Right lobe of liver (tissue), 4 donors: ENCODE results near the gene RFX4.

Source experiments
- POLR2A ChIP-seq: fragments of 450-650 bp; IDR thresholded peaks from one replicate; pipeline ENCODE4 v1.6.1; 2017; ENCODE audit warnings: antibody characterized with exemption, mild to moderate bottlenecking
- TF ChIP-seq, protein P1 (sequence below), 4 donors: fragments of 200-600 bp in 3 of 4; fragments of 450-650 bp in 1 of 4; IDR thresholded peaks; one replicate each; pipeline versions ENCODE4 v1.5.1 to v1.8.0; 2016 to 2022; ENCODE audit warnings: antibody characterized with exemption in 4 of 4, mild to moderate bottlenecking in 2 of 4
- donor health status: DM: no; HTN: no; CAD: no.
- donor health status: DM: no; HTN: no; CAD: no.
- donor health status: DM: no; HTN: yes; CAD: no.

DNA sequence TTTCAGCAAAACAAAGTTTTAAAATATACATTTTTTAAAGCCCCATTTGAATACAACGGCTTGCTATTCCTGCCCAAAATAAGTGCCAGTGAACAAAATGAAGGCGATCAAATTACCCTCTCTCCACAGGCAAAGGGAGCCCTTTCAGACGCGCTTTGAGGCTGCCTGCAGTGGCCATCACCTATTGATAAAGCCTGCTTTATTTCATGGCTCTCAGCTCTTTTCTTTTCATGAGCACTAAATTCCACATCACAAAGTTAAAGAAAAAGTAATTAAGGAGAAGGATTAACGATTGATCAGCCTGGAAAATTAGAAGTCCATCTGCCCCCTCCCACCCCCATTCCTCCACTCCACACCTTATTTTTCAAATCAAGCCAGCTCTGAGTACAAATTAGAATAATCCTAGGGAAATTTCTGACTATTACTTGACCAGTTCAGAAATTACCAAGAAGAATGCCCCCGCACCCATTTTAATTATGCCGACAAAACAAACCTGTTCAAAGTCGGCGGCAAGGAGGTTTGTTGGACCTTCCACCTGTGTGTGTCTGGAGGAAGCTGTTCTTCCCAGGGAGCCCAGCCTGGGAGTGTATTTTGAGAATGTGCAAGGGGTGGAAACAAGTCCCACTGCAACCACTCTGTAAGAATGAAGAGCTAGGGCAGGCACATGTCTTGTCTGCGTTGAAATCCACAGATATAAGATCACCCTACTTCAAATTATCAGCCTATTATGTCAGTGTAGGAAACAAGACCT, 127.5 kb downstream of the RFX4 start:
- TF ChIP-seq, protein P1, sequence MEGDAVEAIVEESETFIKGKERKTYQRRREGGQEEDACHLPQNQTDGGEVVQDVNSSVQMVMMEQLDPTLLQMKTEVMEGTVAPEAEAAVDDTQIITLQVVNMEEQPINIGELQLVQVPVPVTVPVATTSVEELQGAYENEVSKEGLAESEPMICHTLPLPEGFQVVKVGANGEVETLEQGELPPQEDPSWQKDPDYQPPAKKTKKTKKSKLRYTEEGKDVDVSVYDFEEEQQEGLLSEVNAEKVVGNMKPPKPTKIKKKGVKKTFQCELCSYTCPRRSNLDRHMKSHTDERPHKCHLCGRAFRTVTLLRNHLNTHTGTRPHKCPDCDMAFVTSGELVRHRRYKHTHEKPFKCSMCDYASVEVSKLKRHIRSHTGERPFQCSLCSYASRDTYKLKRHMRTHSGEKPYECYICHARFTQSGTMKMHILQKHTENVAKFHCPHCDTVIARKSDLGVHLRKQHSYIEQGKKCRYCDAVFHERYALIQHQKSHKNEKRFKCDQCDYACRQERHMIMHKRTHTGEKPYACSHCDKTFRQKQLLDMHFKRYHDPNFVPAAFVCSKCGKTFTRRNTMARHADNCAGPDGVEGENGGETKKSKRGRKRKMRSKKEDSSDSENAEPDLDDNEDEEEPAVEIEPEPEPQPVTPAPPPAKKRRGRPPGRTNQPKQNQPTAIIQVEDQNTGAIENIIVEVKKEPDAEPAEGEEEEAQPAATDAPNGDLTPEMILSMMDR (IDR thresholded peaks at IDR 0.05): no peak
- no peak for TF ChIP-seq POLR2A
